OCI-LY1 (cell line): ENCODE results near the gene EVA1A.

ENCODE experiments used
- EZH2 ChIP-seq: fragments of 200-600 bp; sonication (generic), shearing (Covaris generic); IDR thresholded peaks from 2 replicates; pipeline ENCODE4 v1.8.0; 2017; ENCODE audit warnings: borderline replicate concordance, mixed run types, mild to moderate bottlenecking, antibody characterized with exemption, low read length, moderate library complexity, mixed read lengths
- TF ChIP-seq, protein P1 (sequence below): fragments of 200-600 bp; sonication (generic), shearing (Covaris generic); IDR thresholded peaks from 2 replicates; pipeline ENCODE4 v1.5.1; 2017; ENCODE audit warnings: mild to moderate bottlenecking, antibody characterized with exemption, low read length, moderate library complexity, mixed read lengths

- TF ChIP-seq, protein P1, sequence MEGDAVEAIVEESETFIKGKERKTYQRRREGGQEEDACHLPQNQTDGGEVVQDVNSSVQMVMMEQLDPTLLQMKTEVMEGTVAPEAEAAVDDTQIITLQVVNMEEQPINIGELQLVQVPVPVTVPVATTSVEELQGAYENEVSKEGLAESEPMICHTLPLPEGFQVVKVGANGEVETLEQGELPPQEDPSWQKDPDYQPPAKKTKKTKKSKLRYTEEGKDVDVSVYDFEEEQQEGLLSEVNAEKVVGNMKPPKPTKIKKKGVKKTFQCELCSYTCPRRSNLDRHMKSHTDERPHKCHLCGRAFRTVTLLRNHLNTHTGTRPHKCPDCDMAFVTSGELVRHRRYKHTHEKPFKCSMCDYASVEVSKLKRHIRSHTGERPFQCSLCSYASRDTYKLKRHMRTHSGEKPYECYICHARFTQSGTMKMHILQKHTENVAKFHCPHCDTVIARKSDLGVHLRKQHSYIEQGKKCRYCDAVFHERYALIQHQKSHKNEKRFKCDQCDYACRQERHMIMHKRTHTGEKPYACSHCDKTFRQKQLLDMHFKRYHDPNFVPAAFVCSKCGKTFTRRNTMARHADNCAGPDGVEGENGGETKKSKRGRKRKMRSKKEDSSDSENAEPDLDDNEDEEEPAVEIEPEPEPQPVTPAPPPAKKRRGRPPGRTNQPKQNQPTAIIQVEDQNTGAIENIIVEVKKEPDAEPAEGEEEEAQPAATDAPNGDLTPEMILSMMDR, result no peak
- TF ChIP-seq EZH2, result no peak
Measured at GRCh38 chr2:75605770-75606529, 45.2 kb upstream of the EVA1A start.
